Fibroblast of skin of back (primary cell): ENCODE measurements around the gene SPDYE2.
"Not testable (repeated sequence)": the region's sequence is repeated elsewhere in the genome, so short reads cannot be mapped to it uniquely, and the experiment has no call there.

Source experiments
- DNase-seq: peaks from one replicate; pipeline ENCODE4 v3.0.0-alpha.2; 2013

Gene SPDYE2

DNA sequence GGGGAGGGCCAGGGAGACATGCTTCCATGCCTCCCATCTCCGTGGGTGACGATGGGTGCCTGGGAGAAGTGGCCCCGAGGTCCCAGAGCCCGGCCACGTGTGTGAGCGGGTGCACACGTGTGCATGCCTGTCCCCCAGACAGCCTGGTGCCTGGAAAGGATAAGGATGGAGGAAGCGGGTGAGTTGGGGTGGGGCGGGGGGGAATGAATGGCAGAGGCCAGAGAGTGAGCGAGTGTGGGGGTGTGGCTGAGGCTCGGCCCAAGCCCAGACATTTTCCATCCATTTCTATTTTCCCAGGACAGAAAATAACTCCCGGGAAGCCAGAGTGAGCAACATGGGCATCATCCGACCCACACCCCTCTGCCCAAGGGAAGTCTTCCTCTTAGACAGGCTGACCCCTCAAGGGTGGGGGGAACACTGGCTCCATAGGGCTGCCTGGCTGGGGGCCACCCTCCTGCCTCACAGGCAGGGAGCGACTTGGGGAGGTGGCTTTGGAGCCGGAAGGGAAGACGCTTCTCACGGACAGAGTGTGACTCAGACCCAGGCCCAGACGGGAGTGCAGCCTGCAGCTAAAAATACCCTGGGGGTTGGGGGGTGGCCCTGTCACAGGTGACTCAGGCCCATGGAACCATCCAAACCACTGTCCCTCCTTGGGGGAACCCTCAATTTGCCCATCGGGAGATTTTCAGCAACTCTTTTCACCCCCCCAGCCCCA is 53.6 kb downstream of the SPDYE2 start:
- DNase-seq = not testable (repeated sequence)

DNA sequence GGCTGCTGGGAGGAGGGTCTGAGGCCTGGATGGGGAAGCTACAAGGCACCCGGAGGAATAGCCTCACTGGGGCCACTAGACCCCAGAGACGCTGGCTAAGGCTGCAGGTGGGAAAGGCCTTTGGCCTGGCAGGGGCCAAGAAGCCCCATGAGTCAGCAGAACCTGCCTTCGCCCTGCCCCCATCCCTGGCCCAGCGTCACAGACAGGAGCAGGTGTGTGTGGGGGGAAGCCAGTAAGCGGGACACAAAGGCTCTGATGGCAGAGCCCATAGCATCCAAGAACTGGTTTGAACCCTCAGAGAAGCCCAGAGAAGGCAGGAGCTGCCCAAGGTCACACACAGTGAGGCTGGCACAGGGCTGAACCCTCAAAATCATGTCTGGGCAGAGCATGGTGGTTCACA is 55.8 kb downstream of the SPDYE2 start:
- DNase-seq = not testable (repeated sequence)

DNA sequence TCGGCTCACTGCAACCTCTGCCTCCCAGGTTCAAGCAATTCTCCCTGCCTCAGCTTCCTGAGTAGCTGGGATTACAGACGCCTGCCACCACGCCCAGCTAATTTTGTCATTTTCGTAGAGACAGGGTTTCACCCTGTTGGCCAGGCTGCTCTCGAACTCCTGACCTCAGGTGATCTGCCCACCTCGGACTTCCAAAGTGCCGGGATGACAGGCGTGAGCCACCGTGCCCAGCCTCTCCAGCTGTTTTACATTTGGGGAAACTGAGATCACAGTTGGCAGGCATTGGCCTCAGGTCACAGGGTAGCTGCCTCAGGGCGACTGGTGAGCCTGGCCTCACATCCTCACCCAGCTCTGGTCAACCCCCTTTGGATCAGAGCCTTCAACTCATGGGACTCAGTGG is 58.7 kb downstream of the SPDYE2 start:
- not testable (repeated sequence) for DNase-seq

DNA sequence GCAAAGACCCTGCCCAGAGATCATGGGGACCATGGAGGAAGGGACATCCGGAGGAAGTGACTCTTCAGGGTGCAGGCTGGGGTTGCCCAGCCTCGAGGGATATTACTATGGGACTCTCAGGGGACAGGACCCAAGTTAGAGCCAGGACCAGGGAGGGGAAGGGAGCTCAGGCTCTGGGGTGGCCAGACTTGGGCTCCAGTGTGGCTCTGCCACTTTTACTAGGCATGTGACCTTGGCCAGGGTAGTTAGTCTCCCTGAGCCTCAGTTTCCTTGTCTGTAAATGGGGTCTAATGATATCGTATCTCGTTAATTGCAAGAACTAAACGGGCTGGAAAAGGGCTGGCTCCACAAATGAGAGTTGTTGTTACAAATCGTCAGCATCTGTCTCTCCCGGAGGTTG is 59.4 kb downstream of the SPDYE2 start:
- not testable (repeated sequence) for DNase-seq

DNA sequence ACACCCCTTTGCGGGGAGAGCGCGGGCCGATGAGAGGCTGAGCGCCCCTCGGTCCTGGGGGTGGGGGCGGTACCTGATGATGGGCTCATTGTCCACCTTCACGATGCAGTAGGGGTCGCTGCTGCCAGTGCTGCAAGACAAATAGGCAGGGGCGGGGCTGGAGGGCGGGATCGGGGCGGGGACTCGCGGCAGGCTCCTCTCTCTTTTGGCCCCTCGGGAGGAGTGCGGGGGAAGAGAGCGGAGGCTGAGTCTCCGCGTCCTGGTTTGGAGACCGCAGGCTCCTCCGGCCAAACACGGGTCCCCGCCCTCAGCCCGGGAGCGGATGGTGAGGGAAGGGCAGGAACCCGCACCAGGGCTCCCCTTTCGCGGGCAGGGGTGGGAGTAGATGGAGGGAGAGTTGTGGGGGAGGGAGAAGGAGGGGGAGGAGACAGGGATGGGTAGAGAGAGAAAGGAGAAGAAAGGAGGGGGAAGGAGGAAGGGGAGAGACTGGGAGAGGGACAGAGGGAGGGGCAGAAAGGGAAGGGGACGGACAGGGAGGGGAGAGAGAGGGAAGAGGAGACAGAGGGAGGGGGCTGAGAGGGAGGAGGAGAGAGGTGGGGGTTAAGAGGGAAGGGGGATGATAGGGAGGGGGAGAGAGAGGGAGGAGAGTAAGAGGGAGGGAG is 60.1 kb downstream of the SPDYE2 start:
- DNase-seq = not testable (repeated sequence)

DNA sequence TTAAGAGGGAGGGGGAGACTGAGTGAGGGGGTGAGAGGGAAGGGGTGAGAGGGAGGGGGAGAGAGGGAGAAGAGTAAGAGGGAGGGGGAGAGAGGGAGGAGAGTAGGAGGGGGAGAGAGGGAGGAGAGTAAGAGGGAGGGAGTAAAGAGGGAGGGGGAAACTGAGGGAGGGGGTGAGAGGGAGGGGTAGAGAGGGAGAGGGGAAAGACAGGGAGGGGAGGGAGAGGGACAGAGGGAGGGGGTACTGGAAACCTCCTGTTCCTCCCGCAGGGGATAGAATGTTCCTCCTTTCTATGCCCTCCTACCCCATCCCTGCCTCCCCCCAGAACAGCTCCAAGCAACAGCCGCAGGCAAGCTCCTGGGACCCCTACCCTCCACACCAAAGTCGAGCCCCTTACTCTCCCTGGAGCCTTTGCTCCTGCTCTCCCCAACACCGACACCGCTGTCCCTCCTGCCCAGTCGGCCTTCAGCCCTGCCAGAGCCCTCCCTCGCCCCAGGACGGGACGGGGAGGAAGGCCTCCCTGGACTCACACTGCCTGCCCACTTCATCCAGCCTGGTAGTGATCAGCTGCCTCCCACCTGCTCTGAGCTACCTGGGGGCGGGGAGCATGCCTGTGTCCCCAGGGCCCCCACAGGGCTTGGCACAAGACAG is 60.8 kb downstream of the SPDYE2 start:
- peak; percentile 5 for DNase-seq
